Measurements from ENCODE around the gene APOOL.

APOOL gene

DNA sequence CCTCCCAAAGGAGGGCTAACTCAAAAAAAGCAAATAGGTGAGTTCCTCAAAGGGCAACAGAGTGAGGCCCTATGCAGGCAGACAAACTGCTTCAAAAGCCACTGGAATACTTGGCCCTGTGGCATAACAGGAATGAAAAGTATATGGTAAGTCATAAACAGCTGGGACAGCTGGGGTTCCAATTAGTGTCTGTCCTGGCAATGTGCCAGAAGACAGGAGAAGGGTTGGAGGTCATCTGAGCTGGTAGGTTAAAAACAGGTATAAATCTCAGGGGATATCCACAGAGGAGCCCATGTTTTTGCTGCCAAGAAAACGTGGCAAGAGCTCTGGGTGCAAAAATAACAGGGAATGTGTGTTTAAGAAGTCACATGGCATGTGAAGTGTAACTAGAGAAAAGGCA lies 111.6 kb downstream of the APOOL start:
- Histone ChIP-seq H3K27ac (ENCODE audit: low read depth, low read length) (no peak overlapping the region), H3K36me3 (ENCODE audit: insufficient read depth, low read length) (no peaks in the 10 kb centered on the region), H3K79me2 (ENCODE audit: control insufficient read depth, insufficient read depth, low read length, unreplicated experiment) (no peaks in the 10 kb centered on the region), H3K4me1 (ENCODE audit: control insufficient read depth, insufficient read depth, low read length, unreplicated experiment) (no peaks in the 10 kb centered on the region), H3K4me3 (ENCODE audit: low read depth, low read length) (no peak overlapping the region), H3K27me3 (ENCODE audit: insufficient read depth, low read length) (no peaks in the 10 kb centered on the region), H2AFZ (ENCODE audit: low read length, unreplicated experiment) (no peak overlapping the region)

DNA sequence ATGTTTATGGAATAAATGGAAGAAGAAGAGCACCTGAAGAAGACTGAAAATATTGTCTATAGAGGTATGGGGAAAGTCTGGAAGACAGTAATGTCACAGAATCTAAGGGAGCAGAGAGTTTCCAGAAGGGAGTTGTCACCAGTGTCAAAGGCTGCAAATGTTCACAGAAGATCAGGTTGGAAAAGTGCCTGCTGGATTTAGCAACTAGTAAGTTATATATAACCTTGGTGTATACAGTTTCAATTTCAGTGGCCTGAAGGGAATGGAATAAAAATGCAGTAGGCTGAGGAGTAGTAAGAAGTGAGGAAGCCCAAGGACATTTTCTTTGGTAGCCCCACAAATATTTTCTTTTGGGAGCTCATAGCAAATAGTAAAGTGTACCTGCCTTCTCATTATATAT lies 132.7 kb downstream of the APOOL start:
- no peaks in the 10 kb centered on the region for H3K4me1 ChIP-seq (ENCODE audit: control insufficient read depth, insufficient read depth, low read length, unreplicated experiment)
- no peak overlapping the region for H2AFZ ChIP-seq (ENCODE audit: low read length, unreplicated experiment)
- H3K27ac ChIP-seq (ENCODE audit: low read depth, low read length) = no peak overlapping the region
- H3K27me3 ChIP-seq (ENCODE audit: insufficient read depth, low read length) = no peaks in the 10 kb centered on the region
- H3K79me2 ChIP-seq (ENCODE audit: control insufficient read depth, insufficient read depth, low read length, unreplicated experiment) = no peaks in the 10 kb centered on the region
- no peaks in the 10 kb centered on the region for H3K36me3 ChIP-seq (ENCODE audit: insufficient read depth, low read length)
- no peak overlapping the region for H3K4me3 ChIP-seq (ENCODE audit: low read depth, low read length)

DNA sequence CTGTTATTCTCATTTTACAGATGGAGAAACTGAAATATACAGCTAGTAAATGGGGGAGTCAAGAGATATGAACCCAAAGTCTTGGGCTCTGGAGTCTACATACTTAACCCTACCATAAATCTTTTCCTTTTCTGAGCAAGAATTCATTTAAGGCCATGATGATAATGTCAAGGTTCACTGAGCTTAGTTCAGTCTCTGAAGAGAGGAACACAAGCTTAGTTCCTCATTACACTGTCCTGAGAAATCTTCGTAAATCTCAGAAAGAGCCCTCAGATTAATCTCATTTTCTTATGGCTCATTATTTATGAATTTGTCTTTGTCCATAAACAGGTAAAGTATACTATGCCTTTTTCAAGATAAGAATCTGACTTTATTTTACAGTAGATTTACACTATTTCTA lies 135.7 kb downstream of the APOOL start:
- H3K79me2 ChIP-seq (ENCODE audit: control insufficient read depth, insufficient read depth, low read length, unreplicated experiment) = no peaks in the 10 kb centered on the region
- no peak overlapping the region for H3K4me3 ChIP-seq (ENCODE audit: low read depth, low read length)
- H3K27me3 ChIP-seq (ENCODE audit: insufficient read depth, low read length) = no peaks in the 10 kb centered on the region
- H3K27ac ChIP-seq (ENCODE audit: low read depth, low read length) = no peak overlapping the region
- H3K36me3 ChIP-seq (ENCODE audit: insufficient read depth, low read length) = no peaks in the 10 kb centered on the region
- H2AFZ ChIP-seq (ENCODE audit: low read length, unreplicated experiment) = no peak overlapping the region
- no peaks in the 10 kb centered on the region for H3K4me1 ChIP-seq (ENCODE audit: control insufficient read depth, insufficient read depth, low read length, unreplicated experiment)

- no peaks in the 10 kb centered on the region for H3K4me1 ChIP-seq (ENCODE audit: control insufficient read depth, insufficient read depth, low read length, unreplicated experiment)
- H3K27ac ChIP-seq (ENCODE audit: low read depth, low read length) = no peak overlapping the region
- no peak overlapping the region for H3K4me3 ChIP-seq (ENCODE audit: low read depth, low read length)
- no peaks in the 10 kb centered on the region for H3K36me3 ChIP-seq (ENCODE audit: insufficient read depth, low read length)
- no peaks in the 10 kb centered on the region for H3K79me2 ChIP-seq (ENCODE audit: control insufficient read depth, insufficient read depth, low read length, unreplicated experiment)
- H3K27me3 ChIP-seq (ENCODE audit: insufficient read depth, low read length) = no peaks in the 10 kb centered on the region
- no peak overlapping the region for H2AFZ ChIP-seq (ENCODE audit: low read length, unreplicated experiment)
These were observed 137.3 kb downstream of the APOOL start for GRCh38 chrX:85140964-85141363.

Data from ACC112 (cell line).